A549 (cell line): ENCODE results near the gene CHD1. TPM values are rescaled to one million over a fixed set of nuclear protein-coding genes. Genes with fewer than 3 reads are reported as not detected.

ENCODE experiments used
- ATAC-seq, 2 experiments: fragments of 200-7000 bp in 1 of 2; fragments of >200 bp in 1 of 2; cut with Nextera tagmentation in 1 of 2; cut with Tn5 transposase in 1 of 2; 3 replicates each; pipeline versions ENCODE4 v1.8.0 to v1.9.1; 2018 to 2020; ENCODE audit warnings: mild to moderate bottlenecking in 1 of 2, moderate library complexity in 1 of 2
- CTCF ChIA-PET: fragments of 300-600 bp; sonication (Branson Sonifier 250); formaldehyde crosslinking; extraction: SDS; loops from one replicate; lab custom pipeline; 2021; ENCODE audit warnings: antibody characterized with exemption, inconsistent platforms; lab: Yijun Ruan, JAX
- POLR2A ChIA-PET: fragments of 350-600 bp; formaldehyde crosslinking; extraction: SDS; loops from one replicate; lab custom pipeline; 2021; ENCODE audit warnings: antibody characterized with exemption, inconsistent platforms; lab: Yijun Ruan, JAX
- DNase-seq, 2 experiments: peaks; one replicate each; pipeline versions ENCODE4 v3.0.0 to v3.0.0-alpha.2; 2011 to 2016; ENCODE audit warnings: low read depth in 1 of 2, low spot score in 1 of 2
- FAIRE-seq: peaks from 2 replicates; lab custom pipeline; 2011; peaks lifted over from hg19 to GRCh38; lab: Jason Lieb, UNC
- H3K27ac ChIP-seq, 2 experiments: fragments of >200 bp; sonication (Bioruptor Twin); formaldehyde crosslinking; 3 replicates each; pipeline ENCODE4 v1.5.1; 2016 to 2017
- H3K4me1 ChIP-seq: fragments of >200 bp; sonication (Bioruptor Twin); formaldehyde crosslinking; 3 replicates; pipeline ENCODE4 v1.6.1; 2016
- H3K4me2 ChIP-seq: fragments of >200 bp; sonication (Bioruptor Twin); formaldehyde crosslinking; 3 replicates; pipeline ENCODE4 v1.6.1; 2016
- H3K4me3 ChIP-seq: fragments of >200 bp; sonication (Bioruptor Twin); formaldehyde crosslinking; 3 replicates; pipeline ENCODE4 v1.5.1; 2016
- H3K9me3 ChIP-seq: fragments of >200 bp; sonication (Bioruptor Twin); formaldehyde crosslinking; 3 replicates; pipeline ENCODE4 v1.6.1; 2016
- BCL3 ChIP-seq: fragments of >200 bp; sonication (Bioruptor Twin); formaldehyde crosslinking; IDR thresholded peaks from 3 replicates; pipeline ENCODE4 v1.6.1; 2016
- CBX8 ChIP-seq: fragments of 200-600 bp; sonication (generic); IDR thresholded peaks from 2 replicates; pipeline ENCODE4 v1.6.1; 2016
- CEBPB ChIP-seq, 2 experiments: fragments of >200 bp in 1 of 2; sonication (Bioruptor Twin) in 1 of 2; formaldehyde crosslinking in 1 of 2; IDR thresholded peaks; 2 replicates each; pipeline ENCODE4 v1.6.1; 2012 to 2016
- CTCF ChIP-seq: fragments of >200 bp; sonication (Bioruptor Twin); formaldehyde crosslinking; IDR thresholded peaks from 3 replicates; pipeline ENCODE4 v1.5.1; 2016
- E2F6 ChIP-seq: IDR thresholded peaks from 2 replicates; pipeline ENCODE4 v1.6.1; 2012; ENCODE audit warnings: low read depth, borderline replicate concordance
- GATA3 ChIP-seq: IDR thresholded peaks from 2 replicates; pipeline ENCODE4 v1.6.1; 2012; ENCODE audit warnings: borderline replicate concordance
- HOXA7 ChIP-seq: fragments of 250-450 bp; sonication (Bioruptor Pico); IDR thresholded peaks from 2 replicates; pipeline ENCODE4 v1.5.0; 2020; ENCODE audit warnings: mild to moderate bottlenecking, moderate library complexity
- HOXB13 ChIP-seq: fragments of 250-450 bp; sonication (Bioruptor Pico); IDR thresholded peaks from 2 replicates; pipeline ENCODE4 v1.5.0; 2020; ENCODE audit warnings: low read depth, mild to moderate bottlenecking, moderate library complexity
- MAFK ChIP-seq: fragments of 450-650 bp; IDR thresholded peaks from 2 replicates; pipeline ENCODE4 v1.6.1; 2014; ENCODE audit not compliant: partially characterized antibody
- NFE2L2 ChIP-seq: fragments of 150-350 bp; conservative IDR thresholded peaks from 2 replicates; pipeline ENCODE4 v1.6.1; 2014; ENCODE audit warnings: low read length
- PBX3 ChIP-seq: IDR thresholded peaks from 2 replicates; pipeline ENCODE4 v1.6.1; 2012
- PHF8 ChIP-seq: fragments of 200-600 bp; sonication (generic); IDR thresholded peaks from 2 replicates; pipeline ENCODE4 v1.6.1; 2016; ENCODE audit warnings: low read depth, mild to moderate bottlenecking, antibody characterized with exemption, moderate library complexity, borderline replicate concordance
- RAD21 ChIP-seq, 2 experiments: fragments of >200 bp in 1 of 2; sonication (Bioruptor Twin) in 1 of 2; formaldehyde crosslinking in 1 of 2; IDR thresholded peaks in 1 of 2; conservative IDR thresholded peaks in 1 of 2; 2 replicates in 1 of 2; 3 replicates in 1 of 2; pipeline ENCODE4 v1.6.1; 2012 to 2018; ENCODE audit warnings: inconsistent platforms in 1 of 2
- RFX5 ChIP-seq: fragments of 450-650 bp; IDR thresholded peaks from 2 replicates; pipeline ENCODE4 v1.7.1; 2014; ENCODE audit warnings: antibody characterized with exemption, mild to moderate bottlenecking, moderate library complexity
- ZNF302 ChIP-seq: fragments of 250-450 bp; sonication (Bioruptor Pico); IDR thresholded peaks from 2 replicates; pipeline ENCODE4 v1.9.0; 2021; ENCODE audit warnings: inconsistent platforms, mild to moderate bottlenecking, moderate library complexity
- WGBS: methylation state at CpG from one replicate; pipeline ENCODE4 v1.1.6; 2017; ENCODE audit errors: missing lambda C conversion rate; 5-methylcytosine and 5-hydroxymethylcytosine counted together
- polyA plus RNA-seq, 4 experiments: library from polyadenylated mRNA; depleted of rRNA in 3 of 4; stranded (reverse); fragments of >200 nt; fragmentation: RNase III in 1 of 4; extraction: RNeasy Plus Mini Kit Qiagen cat#74134 plus additional on column Dnase treatment in 1 of 4; gene quantifications; 2 replicates in 3 of 4; 3 replicates in 1 of 4; pipeline ENCODE4 v1.2.3, GENCODE V29; 2011 to 2017

The CHD1 gene
- polyA plus RNA-seq, 2 of the 4 experiments (the other 2 are of a cell fraction) = 25.9 to 53.9 TPM

- TF ChIP-seq CTCF = no peak
- no peak for TF ChIP-seq NFE2L2
- no peak for TF ChIP-seq HOXB13 (CRISPR knock-in tag)
- TF ChIP-seq GATA3 = no peak
- no peak for TF ChIP-seq BCL3
- TF ChIP-seq E2F6 = no peak
- no peak for TF ChIP-seq ZNF302 (CRISPR knock-in tag)
- TF ChIP-seq PHF8 = no peak
- TF ChIP-seq PBX3 = no peak
- TF ChIP-seq, all 56 proteins: peak for 0
Measured at GRCh38 chr5:98913911-98914310, 14.9 kb downstream of the CHD1 start (continued).

GRCh38 chr5:98911280-98912040 is 17.3 kb downstream of the CHD1 start:
- 89% methylated on average over 5 of the region's 5 CpGs for WGBS
- CTCF ChIA-PET = interaction anchor here (0.6 to 6.0 kb wide), 3 partner anchors 13 to 130 kb away, joined by 4 to 40 read pairs (median 4); no protein-coding TSS in a partner anchor
- no peak overlapping the region for H3K27ac ChIP-seq
- ATAC-seq (no peak), DNase-seq (no peak)
- H3K4me1 ChIP-seq = peaks cover 2% of the 10 kb centered on the region; the same call in 2 of the 3 replicates
- POLR2A ChIA-PET = no interaction called here
- TF ChIP-seq RAD21 (conservative IDR thresholded peaks at IDR 0.05 in 1 of 2, IDR thresholded peaks at IDR 0.05 in 1 of 2) = no peak
- peak; percentile 43 for TF ChIP-seq MAFK
- TF ChIP-seq, all 56 proteins: peak for 1
- Histone ChIP-seq H3K9me3 (no peaks in the 10 kb centered on the region), H3K4me2 (no peak overlapping the region), H3K4me3 (no peak overlapping the region)
- FAIRE-seq = no peak

- H3K4me1 ChIP-seq = peaks cover 14% of the 10 kb centered on the region; the same call in 2 of the 3 replicates
- DNase-seq (no peak), FAIRE-seq (peak; percentile 54), ATAC-seq (no peak)
- H3K9me3 ChIP-seq = no peaks in the 10 kb centered on the region
- ChIA-PET CTCF (interaction anchor here (6.0 kb wide), 1 partner anchor 123 kb away, joined by 40 read pairs; no protein-coding TSS in a partner anchor), POLR2A (no interaction called here)
- no peak overlapping the region for H3K27ac ChIP-seq
- H3K4me2 ChIP-seq = no peak overlapping the region
- no peak overlapping the region for H3K4me3 ChIP-seq
- 93% methylated on average over 2 of the region's 2 CpGs for WGBS
- TF ChIP-seq CBX8 (no peak), RFX5 (no peak), CEBPB (IDR thresholded peaks at IDR 0.05) (no peak), HOXA7 (no peak), GATA3 (no peak), MAFK (no peak)
Measured at GRCh38 chr5:98909363-98909762, 19.4 kb downstream of the CHD1 start.
